ENCODE results near the gene ABHD14A.

The ABHD14A gene

GRCh38 chr3:52001443-52001974, 26.6 kb downstream of the ABHD14A start:
- Histone ChIP-seq H3K4me1 (ENCODE audit: control insufficient read depth in 1 of 2, insufficient read depth in 1 of 2, low read depth in 1 of 2, low read length in 1 of 2) (peaks cover 0 to 5% of the 10 kb centered on the region in 2 experiments), H3K36me3 (no peaks in the 10 kb centered on the region), H3K4me3 (ENCODE audit: low read depth in 1 of 2, low read length in 1 of 2) (no peak overlapping the region), H3K27me3 (peaks cover 4% of the 10 kb centered on the region), H3K27ac (no peak overlapping the region), H3K9me3 (no peaks in the 10 kb centered on the region)
- TF ChIP-seq CTCF (IDR thresholded peaks at IDR 0.05), result peak; percentile 84

- H3K27me3 ChIP-seq, result peaks cover 4% of the 10 kb centered on the region
- TF ChIP-seq CTCF (IDR thresholded peaks at IDR 0.05), result no peak
- H3K4me3 ChIP-seq (ENCODE audit: low read depth in 1 of 2, low read length in 1 of 2), result no peak overlapping the region
- H3K27ac ChIP-seq, result no peak overlapping the region
- no peaks in the 10 kb centered on the region for H3K9me3 ChIP-seq
- H3K36me3 ChIP-seq, result no peaks in the 10 kb centered on the region
- peaks cover 0 to 5% of the 10 kb centered on the region in 2 experiments for H3K4me1 ChIP-seq (ENCODE audit: control insufficient read depth in 1 of 2, insufficient read depth in 1 of 2, low read depth in 1 of 2, low read length in 1 of 2)
Observed at GRCh38 chr3:52002748-52003147, 27.9 kb downstream of the ABHD14A start.

GRCh38 chr3:52004163-52004787, 29.4 kb downstream of the ABHD14A start:
- Histone ChIP-seq H3K36me3 (no peaks in the 10 kb centered on the region), H3K4me1 (ENCODE audit: control insufficient read depth in 1 of 2, insufficient read depth in 1 of 2, low read depth in 1 of 2, low read length in 1 of 2) (peaks cover 0 to 5% of the 10 kb centered on the region in 2 experiments), H3K9me3 (no peaks in the 10 kb centered on the region), H3K4me3 (ENCODE audit: low read depth in 1 of 2, low read length in 1 of 2) (no peak overlapping the region), H3K27ac (no peak overlapping the region), H3K27me3 (no peaks in the 10 kb centered on the region)
- no peak for TF ChIP-seq CTCF (IDR thresholded peaks at IDR 0.05)

GRCh38 chr3:52004906-52005395, 30.1 kb downstream of the ABHD14A start:
- no peaks in the 10 kb centered on the region for H3K9me3 ChIP-seq
- H3K4me3 ChIP-seq (ENCODE audit: low read depth in 1 of 2, low read length in 1 of 2), result no peak overlapping the region
- H3K27ac ChIP-seq, result no peak overlapping the region

GRCh38 chr3:52005571-52005986, 30.7 kb downstream of the ABHD14A start:
- Histone ChIP-seq H3K27ac (no peak overlapping the region), H3K4me1 (ENCODE audit: control insufficient read depth in 1 of 2, insufficient read depth in 1 of 2, low read depth in 1 of 2, low read length in 1 of 2) (peaks cover 0 to 5% of the 10 kb centered on the region in 2 experiments), H3K36me3 (no peaks in the 10 kb centered on the region), H3K9me3 (no peaks in the 10 kb centered on the region), H3K4me3 (ENCODE audit: low read depth in 1 of 2, low read length in 1 of 2) (no peak overlapping the region), H3K27me3 (no peaks in the 10 kb centered on the region)
- TF ChIP-seq CTCF (IDR thresholded peaks at IDR 0.05), result no peak

More at GRCh38 chr3:52004906-52005395, 30.1 kb downstream of the ABHD14A start:
- no peak for TF ChIP-seq CTCF (IDR thresholded peaks at IDR 0.05)
- Histone ChIP-seq H3K36me3 (no peaks in the 10 kb centered on the region), H3K4me1 (ENCODE audit: control insufficient read depth in 1 of 2, insufficient read depth in 1 of 2, low read depth in 1 of 2, low read length in 1 of 2) (peaks cover 0 to 5% of the 10 kb centered on the region in 2 experiments), H3K27me3 (no peaks in the 10 kb centered on the region)
